HepG2 (cell line): Measurements from ENCODE around the gene GGA1. TPM values are rescaled to one million over a fixed set of nuclear protein-coding genes. Genes with fewer than 3 reads are reported as not detected.

Experiments
- CHCHD3 ChIP-seq: sonication (generic); formaldehyde crosslinking; IDR thresholded peaks from 2 replicates; pipeline ENCODE4 v1.8.0; 2022; ENCODE audit warnings: mild to moderate bottlenecking, missing genetic modification reagents, moderate library complexity
- IRF9 ChIP-seq: sonication (generic); formaldehyde crosslinking; IDR thresholded peaks from 2 replicates; pipeline ENCODE4 v1.8.0; 2022; ENCODE audit warnings: missing genetic modification reagents, mild to moderate bottlenecking, borderline replicate concordance
- MAFF ChIP-seq: IDR thresholded peaks from 2 replicates; pipeline ENCODE4 v1.6.1; 2011; ENCODE audit warnings: low read depth, low read length, improper control_type of control experiment
- MTF1 ChIP-seq: sonication (generic); formaldehyde crosslinking; IDR thresholded peaks from 2 replicates; pipeline ENCODE4 v1.5.0; 2020; ENCODE audit warnings: missing genetic modification reagents
- THYN1 ChIP-seq: sonication (generic); formaldehyde crosslinking; IDR thresholded peaks from 2 replicates; pipeline ENCODE4 v1.8.1; 2023; ENCODE audit warnings: low read depth, mild to moderate bottlenecking, moderate library complexity, missing genetic modification reagents, borderline replicate concordance
- ZBTB34 ChIP-seq: sonication (generic); formaldehyde crosslinking; IDR thresholded peaks from 2 replicates; pipeline ENCODE4 v1.8.0; 2022; ENCODE audit warnings: mild to moderate bottlenecking, missing genetic modification reagents
- ZNF101 ChIP-seq: sonication (generic); formaldehyde crosslinking; IDR thresholded peaks from 2 replicates; pipeline ENCODE4 v1.4.0; 2020; ENCODE audit warnings: mild to moderate bottlenecking, low read depth, missing genetic modification reagents, borderline replicate concordance
- ZNF124 ChIP-seq: sonication (generic); formaldehyde crosslinking; IDR thresholded peaks from 2 replicates; pipeline ENCODE4 v1.4.0; 2020; ENCODE audit warnings: missing genetic modification reagents
- ZNF142 ChIP-seq: sonication (generic); formaldehyde crosslinking; IDR thresholded peaks from 2 replicates; pipeline ENCODE4 v1.4.0; 2020; ENCODE audit warnings: missing genetic modification reagents
- ZNF709 ChIP-seq: sonication (generic); formaldehyde crosslinking; IDR thresholded peaks from 2 replicates; pipeline ENCODE4 v1.5.0; 2020; ENCODE audit warnings: mild to moderate bottlenecking, missing genetic modification reagents
- ZNF770 ChIP-seq: sonication (generic); formaldehyde crosslinking; IDR thresholded peaks from 2 replicates; pipeline ENCODE4 v1.5.0; 2020; ENCODE audit warnings: mild to moderate bottlenecking, missing genetic modification reagents
- polyA plus RNA-seq, 8 experiments: library from polyadenylated mRNA; depleted of rRNA in 3 of 8; stranded (reverse) in 7 of 8; unstranded in 1 of 8; fragments of >200 nt; fragmentation: Illumina TruSeq in 4 of 8; extraction: Trizol in 4 of 8; gene quantifications; 2 replicates each; pipeline versions ENCODE4 v1.2.1 to v1.2.3, GENCODE V29; 2011 to 2016; ENCODE audit warnings: low read depth in 4 of 8, missing spikeins in 1 of 8, mixed read lengths in 1 of 8; ENCODE audit not compliant: insufficient read depth in 1 of 8
- total RNA-seq, 5 experiments: library from RNA; depleted of rRNA; stranded (reverse); fragments of >200 nt; fragmentation: Illumina TruSeq; extraction: Trizol; gene quantifications; 2 replicates each; pipeline ENCODE4 v1.2.3, GENCODE V29; 2016; ENCODE audit warnings: low read depth in 1 of 5
- TF ChIP-seq, protein P1 (sequence below): sonication (generic); formaldehyde crosslinking; IDR thresholded peaks from 2 replicates; pipeline ENCODE4 v1.9.0; 2021; ENCODE audit warnings: missing genetic modification reagents, mild to moderate bottlenecking, borderline replicate concordance
- TF ChIP-seq, protein P2 (sequence below): sonication (generic); formaldehyde crosslinking; IDR thresholded peaks from 2 replicates; pipeline ENCODE4 v1.5.1; 2020; ENCODE audit warnings: missing genetic modification reagents, mild to moderate bottlenecking, borderline replicate concordance

GGA1 gene
- total and polyA plus RNA-seq, 2 of the 13 experiments (the other 11 are each of a cell fraction or from before 2014, with no cell fraction given), result 29.1 to 87.2 TPM

DNA sequence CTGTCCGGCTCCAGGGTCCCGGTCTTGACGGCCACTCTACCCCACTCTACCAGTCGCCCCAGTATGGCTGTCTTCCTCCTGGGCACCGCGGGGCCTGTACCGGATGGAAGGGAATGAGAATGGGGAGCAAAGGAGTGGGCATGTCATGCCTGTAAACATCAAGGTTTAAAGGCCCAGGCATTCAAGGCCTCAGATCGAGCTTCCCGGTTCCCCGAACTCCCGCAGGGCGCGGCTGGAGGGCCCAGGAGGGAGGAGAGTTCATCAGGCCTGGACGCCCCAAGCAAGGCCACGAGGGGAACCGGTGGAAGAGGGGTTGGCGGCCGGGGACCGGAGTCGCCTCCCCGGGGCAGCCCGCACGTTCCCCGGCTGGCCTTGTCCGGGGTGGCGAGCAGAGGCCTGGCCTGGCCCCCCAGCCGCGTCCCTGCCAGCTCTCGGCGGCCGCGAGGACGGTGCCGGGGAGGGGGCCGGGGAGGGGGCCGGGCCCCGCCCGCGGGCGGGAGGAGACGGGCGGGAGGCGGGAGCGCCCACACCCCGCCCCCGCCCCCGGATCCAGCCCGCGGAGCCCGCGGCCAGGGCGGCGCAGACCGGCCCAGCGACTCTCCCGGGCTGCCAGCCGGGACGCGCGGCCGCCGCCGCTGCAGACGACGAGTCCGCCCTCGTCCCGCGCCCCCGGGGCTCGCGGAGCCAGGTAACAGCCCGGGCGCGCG lies 48.6 kb upstream of the GGA1 start, which contains the start of gene CDC42EP1 (continued):
- TF ChIP-seq ZNF770 (CRISPR knock-in tag), result peak; percentile 19; the same call in 1 of the 2 replicates
- TF ChIP-seq, protein P1, sequence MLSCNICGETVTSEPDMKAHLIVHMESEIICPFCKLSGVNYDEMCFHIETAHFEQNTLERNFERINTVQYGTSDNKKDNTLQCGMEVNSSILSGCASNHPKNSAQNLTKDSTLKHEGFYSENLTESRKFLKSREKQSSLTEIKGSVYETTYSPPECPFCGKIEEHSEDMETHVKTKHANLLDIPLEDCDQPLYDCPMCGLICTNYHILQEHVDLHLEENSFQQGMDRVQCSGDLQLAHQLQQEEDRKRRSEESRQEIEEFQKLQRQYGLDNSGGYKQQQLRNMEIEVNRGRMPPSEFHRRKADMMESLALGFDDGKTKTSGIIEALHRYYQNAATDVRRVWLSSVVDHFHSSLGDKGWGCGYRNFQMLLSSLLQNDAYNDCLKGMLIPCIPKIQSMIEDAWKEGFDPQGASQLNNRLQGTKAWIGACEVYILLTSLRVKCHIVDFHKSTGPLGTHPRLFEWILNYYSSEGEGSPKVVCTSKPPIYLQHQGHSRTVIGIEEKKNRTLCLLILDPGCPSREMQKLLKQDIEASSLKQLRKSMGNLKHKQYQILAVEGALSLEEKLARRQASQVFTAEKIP (CRISPR knock-in tag), result no peak
- 0 out of 2 replicates have a peak, but pooled peaks have one; percentile 20 for TF ChIP-seq ZNF124
- no peak; the same call in 1 of the 2 replicates for TF ChIP-seq ZNF709 (CRISPR knock-in tag)
- TF ChIP-seq MTF1, result no peak
- TF ChIP-seq MAFF, result no peak
- TF ChIP-seq ZNF101, result no peak
- no peak; the same call in 1 of the 2 replicates for TF ChIP-seq ZNF142 (CRISPR knock-in tag)
- no peak for TF ChIP-seq CHCHD3 (CRISPR knock-in tag)
- TF ChIP-seq IRF9 (CRISPR knock-in tag), result peak; percentile 65; the same call in 1 of the 2 replicates
- TF ChIP-seq, protein P2, sequence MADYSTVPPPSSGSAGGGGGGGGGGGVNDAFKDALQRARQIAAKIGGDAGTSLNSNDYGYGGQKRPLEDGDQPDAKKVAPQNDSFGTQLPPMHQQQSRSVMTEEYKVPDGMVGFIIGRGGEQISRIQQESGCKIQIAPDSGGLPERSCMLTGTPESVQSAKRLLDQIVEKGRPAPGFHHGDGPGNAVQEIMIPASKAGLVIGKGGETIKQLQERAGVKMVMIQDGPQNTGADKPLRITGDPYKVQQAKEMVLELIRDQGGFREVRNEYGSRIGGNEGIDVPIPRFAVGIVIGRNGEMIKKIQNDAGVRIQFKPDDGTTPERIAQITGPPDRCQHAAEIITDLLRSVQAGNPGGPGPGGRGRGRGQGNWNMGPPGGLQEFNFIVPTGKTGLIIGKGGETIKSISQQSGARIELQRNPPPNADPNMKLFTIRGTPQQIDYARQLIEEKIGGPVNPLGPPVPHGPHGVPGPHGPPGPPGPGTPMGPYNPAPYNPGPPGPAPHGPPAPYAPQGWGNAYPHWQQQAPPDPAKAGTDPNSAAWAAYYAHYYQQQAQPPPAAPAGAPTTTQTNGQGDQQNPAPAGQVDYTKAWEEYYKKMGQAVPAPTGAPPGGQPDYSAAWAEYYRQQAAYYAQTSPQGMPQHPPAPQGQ (CRISPR knock-in tag), result no peak
- no peak for TF ChIP-seq THYN1 (CRISPR knock-in tag)
- TF ChIP-seq ZBTB34 (CRISPR knock-in tag), result no peak
